Measurements from ENCODE around the gene NPPC.

GRCh38 chr2:231918501-231919330 is 7.5 kb downstream of the NPPC start:
- TF ChIP-seq CEBPB (IDR thresholded peaks at IDR 0.05) = no peak
- TF ChIP-seq NFIC (IDR thresholded peaks at IDR 0.05) = no peak
- no peak for TF ChIP-seq YY1 (IDR thresholded peaks at IDR 0.05; ENCODE audit: low read depth)
- TF ChIP-seq CREB1 (IDR thresholded peaks at IDR 0.05; ENCODE audit: low read depth) = no peak
- no peak for TF ChIP-seq EP300 (IDR thresholded peaks at IDR 0.05; ENCODE audit: borderline replicate concordance)
- no peak for TF ChIP-seq MAX (IDR thresholded peaks at IDR 0.05)
- TF ChIP-seq TCF12 (IDR thresholded peaks at IDR 0.05; ENCODE audit: low read depth) = no peak
- TF ChIP-seq TAF1 (IDR thresholded peaks at IDR 0.05; ENCODE audit: low read depth) = no peak
- no peak for TF ChIP-seq USF1 (IDR thresholded peaks at IDR 0.05)
- no peak for TF ChIP-seq REST (IDR thresholded peaks at IDR 0.05; ENCODE audit: low read depth)
